Measurements from ENCODE around the gene EML4. TPM values are rescaled to one million over a fixed set of nuclear protein-coding genes. Genes with fewer than 3 reads are reported as not detected.

EML4 gene
- total and polyA plus RNA-seq, 2 of the 13 experiments (the other 11 are each of a cell fraction or from before 2014, with no cell fraction given) = 243 to 476 TPM

GRCh38 chr2:42342795-42343241 is 173.7 kb downstream of the EML4 start (continued):
- TF ChIP-seq, protein P1, sequence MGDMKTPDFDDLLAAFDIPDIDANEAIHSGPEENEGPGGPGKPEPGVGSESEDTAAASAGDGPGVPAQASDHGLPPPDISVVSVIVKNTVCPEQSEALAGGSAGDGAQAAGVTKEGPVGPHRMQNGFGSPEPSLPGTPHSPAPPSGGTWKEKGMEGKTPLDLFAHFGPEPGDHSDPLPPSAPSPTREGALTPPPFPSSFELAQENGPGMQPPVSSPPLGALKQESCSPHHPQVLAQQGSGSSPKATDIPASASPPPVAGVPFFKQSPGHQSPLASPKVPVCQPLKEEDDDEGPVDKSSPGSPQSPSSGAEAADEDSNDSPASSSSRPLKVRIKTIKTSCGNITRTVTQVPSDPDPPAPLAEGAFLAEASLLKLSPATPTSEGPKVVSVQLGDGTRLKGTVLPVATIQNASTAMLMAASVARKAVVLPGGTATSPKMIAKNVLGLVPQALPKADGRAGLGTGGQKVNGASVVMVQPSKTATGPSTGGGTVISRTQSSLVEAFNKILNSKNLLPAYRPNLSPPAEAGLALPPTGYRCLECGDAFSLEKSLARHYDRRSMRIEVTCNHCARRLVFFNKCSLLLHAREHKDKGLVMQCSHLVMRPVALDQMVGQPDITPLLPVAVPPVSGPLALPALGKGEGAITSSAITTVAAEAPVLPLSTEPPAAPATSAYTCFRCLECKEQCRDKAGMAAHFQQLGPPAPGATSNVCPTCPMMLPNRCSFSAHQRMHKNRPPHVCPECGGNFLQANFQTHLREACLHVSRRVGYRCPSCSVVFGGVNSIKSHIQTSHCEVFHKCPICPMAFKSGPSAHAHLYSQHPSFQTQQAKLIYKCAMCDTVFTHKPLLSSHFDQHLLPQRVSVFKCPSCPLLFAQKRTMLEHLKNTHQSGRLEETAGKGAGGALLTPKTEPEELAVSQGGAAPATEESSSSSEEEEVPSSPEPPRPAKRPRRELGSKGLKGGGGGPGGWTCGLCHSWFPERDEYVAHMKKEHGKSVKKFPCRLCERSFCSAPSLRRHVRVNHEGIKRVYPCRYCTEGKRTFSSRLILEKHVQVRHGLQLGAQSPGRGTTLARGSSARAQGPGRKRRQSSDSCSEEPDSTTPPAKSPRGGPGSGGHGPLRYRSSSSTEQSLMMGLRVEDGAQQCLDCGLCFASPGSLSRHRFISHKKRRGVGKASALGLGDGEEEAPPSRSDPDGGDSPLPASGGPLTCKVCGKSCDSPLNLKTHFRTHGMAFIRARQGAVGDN (CRISPR knock-in tag; IDR thresholded peaks at IDR 0.05) = peak; percentile 77
- TF ChIP-seq MNT (IDR thresholded peaks at IDR 0.05) (no peak), NFKBIZ (CRISPR knock-in tag; IDR thresholded peaks at IDR 0.05) (no peak), HNF4A (CRISPR knock-in tag; IDR thresholded peaks at IDR 0.05) (no peak), KDM5A (IDR thresholded peaks at IDR 0.05; ENCODE audit: borderline replicate concordance, low read length) (no peak), ATRX (CRISPR knock-in tag; IDR thresholded peaks at IDR 0.05; ENCODE audit: borderline replicate concordance) (no peak), ZNF503 (CRISPR knock-in tag; IDR thresholded peaks at IDR 0.05) (no peak), MIER2 (CRISPR knock-in tag; IDR thresholded peaks at IDR 0.05) (no peak), ZNF570 (CRISPR knock-in tag; IDR thresholded peaks at IDR 0.05; ENCODE audit: borderline replicate concordance) (no peak), ZC3H13 (CRISPR knock-in tag; IDR thresholded peaks at IDR 0.05) (peak; percentile 11; the same call in 1 of the 2 replicates), NFYB (CRISPR knock-in tag; IDR thresholded peaks at IDR 0.05) (no peak), IRF2 (CRISPR knock-in tag; IDR thresholded peaks at IDR 0.05) (peak; percentile 14; the same call in 1 of the 2 replicates), ZFP41 (CRISPR knock-in tag; IDR thresholded peaks at IDR 0.05; ENCODE audit: borderline replicate concordance) (no peak), ERF (CRISPR knock-in tag; IDR thresholded peaks at IDR 0.05) (no peak)
- TF ChIP-seq, protein P2, sequence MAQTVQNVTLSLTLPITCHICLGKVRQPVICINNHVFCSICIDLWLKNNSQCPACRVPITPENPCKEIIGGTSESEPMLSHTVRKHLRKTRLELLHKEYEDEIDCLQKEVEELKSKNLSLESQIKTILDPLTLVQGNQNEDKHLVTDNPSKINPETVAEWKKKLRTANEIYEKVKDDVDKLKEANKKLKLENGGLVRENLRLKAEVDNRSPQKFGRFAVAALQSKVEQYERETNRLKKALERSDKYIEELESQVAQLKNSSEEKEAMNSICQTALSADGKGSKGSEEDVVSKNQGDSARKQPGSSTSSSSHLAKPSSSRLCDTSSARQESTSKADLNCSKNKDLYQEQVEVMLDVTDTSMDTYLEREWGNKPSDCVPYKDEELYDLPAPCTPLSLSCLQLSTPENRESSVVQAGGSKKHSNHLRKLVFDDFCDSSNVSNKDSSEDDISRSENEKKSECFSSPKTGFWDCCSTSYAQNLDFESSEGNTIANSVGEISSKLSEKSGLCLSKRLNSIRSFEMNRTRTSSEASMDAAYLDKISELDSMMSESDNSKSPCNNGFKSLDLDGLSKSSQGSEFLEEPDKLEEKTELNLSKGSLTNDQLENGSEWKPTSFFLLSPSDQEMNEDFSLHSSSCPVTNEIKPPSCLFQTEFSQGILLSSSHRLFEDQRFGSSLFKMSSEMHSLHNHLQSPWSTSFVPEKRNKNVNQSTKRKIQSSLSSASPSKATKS (CRISPR knock-in tag; IDR thresholded peaks at IDR 0.05) = no peak
- TF ChIP-seq, protein P3, sequence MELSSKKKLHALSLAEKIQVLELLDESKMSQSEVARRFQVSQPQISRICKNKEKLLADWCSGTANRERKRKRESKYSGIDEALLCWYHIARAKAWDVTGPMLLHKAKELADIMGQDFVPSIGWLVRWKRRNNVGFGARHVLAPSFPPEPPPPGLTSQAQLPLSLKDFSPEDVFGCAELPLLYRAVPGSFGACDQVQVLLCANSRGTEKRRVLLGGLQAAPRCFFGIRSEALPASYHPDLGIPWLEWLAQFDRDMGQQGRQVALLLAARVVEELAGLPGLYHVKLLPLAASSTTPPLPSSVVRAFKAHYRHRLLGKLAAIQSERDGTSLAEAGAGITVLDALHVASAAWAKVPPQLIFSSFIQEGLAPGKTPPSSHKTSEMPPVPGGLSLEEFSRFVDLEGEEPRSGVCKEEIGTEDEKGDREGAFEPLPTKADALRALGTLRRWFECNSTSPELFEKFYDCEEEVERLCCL (CRISPR knock-in tag; IDR thresholded peaks at IDR 0.05; ENCODE audit: borderline replicate concordance) = no peak

All from HepG2 (cell line).